ENCODE measurements around the gene OMA1.

- TF ChIP-seq CTCF (optimal IDR thresholded peaks at IDR 0.05 in 1 of 3, IDR thresholded peaks at IDR 0.05 in 1 of 3, conservative IDR thresholded peaks at IDR 0.05 in 1 of 3; ENCODE audit: extremely low read depth in 1 of 3, insufficient read depth in 2 of 3, low read length in 3 of 3): no peak
- no peak for TF ChIP-seq EZH2 (IDR thresholded peaks at IDR 0.05; ENCODE audit: low read length)
These were observed 37.8 kb upstream of the OMA1 start for GRCh38 chr1:58584082-58584895.

All from keratinocyte (primary cell).